GM23338 (cell line): ENCODE results near the gene IBA57. TPM values are rescaled to one million over a fixed set of nuclear protein-coding genes. Genes with fewer than 3 reads are reported as not detected.
"Not testable (repeated sequence)": the region's sequence is repeated elsewhere in the genome, so short reads cannot be mapped to it uniquely, and the experiment has no call there.

Source experiments
- ATAC-seq: fragments of 200-7000 bp; cut with Tn5 transposase; 3 replicates; pipeline ENCODE4 v1.9.1; 2020
- DNase-seq: peaks from one replicate; pipeline ENCODE4 v3.0.0-alpha.2; 2015; ENCODE audit warnings: low spot score
- H2AFZ ChIP-seq: fragments of 200-600 bp; sonication (generic); 2 replicates; pipeline ENCODE4 v1.8.0; 2016; ENCODE audit warnings: antibody characterized with exemption, mild to moderate bottlenecking, moderate library complexity
- H3F3A ChIP-seq: fragments of 200-600 bp; sonication (generic); replicated peaks from 2 replicates; pipeline ENCODE4 v1.8.0; 2017; ENCODE audit warnings: antibody characterized with exemption, mixed run types, low read depth
- H3K27ac ChIP-seq: fragments of 200-600 bp; sonication (generic); 2 replicates; pipeline ENCODE4 v1.6.1; 2016; ENCODE audit warnings: low read depth
- H3K27me3 ChIP-seq: fragments of 200-600 bp; sonication (generic); 2 replicates; pipeline ENCODE4 v1.8.0; 2016; ENCODE audit warnings: mild to moderate bottlenecking, mixed run types, moderate library complexity; ENCODE audit not compliant: insufficient read depth
- H3K36me3 ChIP-seq: fragments of 200-600 bp; sonication (generic); 2 replicates; pipeline ENCODE4 v1.8.0; 2016; ENCODE audit warnings: mild to moderate bottlenecking; ENCODE audit not compliant: insufficient read depth
- H3K4me1 ChIP-seq: fragments of 200-600 bp; sonication (generic); 2 replicates; pipeline ENCODE4 v1.8.0; 2016; ENCODE audit warnings: mild to moderate bottlenecking, moderate library complexity; ENCODE audit not compliant: insufficient read depth
- H3K4me2 ChIP-seq: fragments of 200-600 bp; sonication (generic); 2 replicates; pipeline ENCODE4 v1.7.1; 2017; ENCODE audit warnings: mixed run types
- H3K4me3 ChIP-seq: fragments of 200-600 bp; sonication (generic); 2 replicates; pipeline ENCODE4 v1.6.1; 2016; ENCODE audit warnings: mixed run types
- H3K79me2 ChIP-seq: fragments of 200-600 bp; sonication (generic); replicated peaks from 2 replicates; pipeline ENCODE4 v1.8.0; 2017; ENCODE audit warnings: mild to moderate bottlenecking; ENCODE audit not compliant: insufficient read depth
- H3K9me2 ChIP-seq: fragments of 200-600 bp; sonication (generic); 2 replicates; pipeline ENCODE4 v1.8.0; 2017; ENCODE audit not compliant: insufficient read depth
- H4K20me1 ChIP-seq: fragments of 200-600 bp; sonication (generic); replicated peaks from 2 replicates; pipeline ENCODE4 v1.8.0; 2017; ENCODE audit warnings: mild to moderate bottlenecking; ENCODE audit not compliant: insufficient read depth
- H3K27ac Mint-ChIP-seq: 2 replicates; pipeline ENCODE4 v1.8.0; 2020; ENCODE audit warnings: inconsistent platforms, mild to moderate bottlenecking, moderate library complexity, mixed read lengths
- H3K27me3 Mint-ChIP-seq: 3 replicates; pipeline ENCODE4 v1.8.0; 2022; ENCODE audit warnings: low read depth, mild to moderate bottlenecking, moderate library complexity, mixed read lengths, inconsistent platforms; ENCODE audit not compliant: insufficient read depth, poor library complexity
- H3K36me3 Mint-ChIP-seq: 3 replicates; pipeline ENCODE4 v1.8.0; 2021; ENCODE audit warnings: low read depth, mild to moderate bottlenecking, inconsistent platforms, moderate library complexity, mixed read lengths
- H3K4me1 Mint-ChIP-seq: 3 replicates; pipeline ENCODE4 v1.8.0; 2020; ENCODE audit warnings: mild to moderate bottlenecking, inconsistent platforms, mixed read lengths
- H3K4me3 Mint-ChIP-seq: 3 replicates; pipeline ENCODE4 v1.8.0; 2021; ENCODE audit warnings: moderate library complexity, mild to moderate bottlenecking, inconsistent platforms, mixed read lengths
- H3K9me3 Mint-ChIP-seq: 3 replicates; pipeline ENCODE4 v1.8.0; 2020; ENCODE audit warnings: moderate library complexity, mild to moderate bottlenecking, inconsistent platforms, mixed read lengths
- CREB1 ChIP-seq: fragments of 250-450 bp; sonication (Bioruptor Pico); IDR thresholded peaks from 2 replicates; pipeline ENCODE4 v1.5.0; 2020; ENCODE audit warnings: low read depth, mild to moderate bottlenecking, moderate library complexity
- CTCF ChIP-seq, 2 experiments: fragments of 200-600 bp in 1 of 2; sonication (generic) in 1 of 2; conservative IDR thresholded peaks; 2 replicates each; pipeline versions ENCODE4 v1.5.1 to v1.6.1; 2016 to 2017; ENCODE audit warnings: antibody characterized with exemption in 2 of 2, low read depth in 2 of 2, mild to moderate bottlenecking in 2 of 2, moderate library complexity in 1 of 2
- ETS1 ChIP-seq: IDR thresholded peaks from 2 replicates; pipeline ENCODE4 v1.6.1; 2016; ENCODE audit warnings: antibody characterized with exemption
- EZH2 ChIP-seq: fragments of 200-600 bp; sonication (generic); IDR thresholded peaks from one replicate; pipeline ENCODE4 v1.8.0; 2017; ENCODE audit warnings: antibody characterized with exemption, mild to moderate bottlenecking, low read depth; ENCODE audit not compliant: unreplicated experiment
- EZH2phosphoT487 ChIP-seq: fragments of 200-600 bp; sonication (generic); IDR thresholded peaks from one replicate; pipeline ENCODE4 v1.8.1; 2018; ENCODE audit warnings: antibody characterized with exemption; ENCODE audit not compliant: unreplicated experiment
- JUNB ChIP-seq: IDR thresholded peaks from one replicate; pipeline ENCODE4 v1.6.1; 2016; ENCODE audit warnings: antibody characterized with exemption; ENCODE audit not compliant: unreplicated experiment
- NANOG ChIP-seq: IDR thresholded peaks from 2 replicates; pipeline ENCODE4 v1.6.1; 2016; ENCODE audit warnings: antibody characterized with exemption, borderline replicate concordance
- POLR2AphosphoS5 ChIP-seq: IDR thresholded peaks from 2 replicates; pipeline ENCODE4 v1.6.1; 2016; ENCODE audit warnings: antibody characterized with exemption, low read depth
- REST ChIP-seq: IDR thresholded peaks from one replicate; pipeline ENCODE4 v1.6.1; 2018; ENCODE audit warnings: antibody characterized with exemption; ENCODE audit not compliant: unreplicated experiment
- STAT1 ChIP-seq: IDR thresholded peaks from one replicate; pipeline ENCODE4 v1.6.1; 2016; ENCODE audit warnings: antibody characterized with exemption; ENCODE audit not compliant: unreplicated experiment
- ZNF331 ChIP-seq: fragments of 250-450 bp; sonication (Bioruptor Pico); IDR thresholded peaks from 2 replicates; pipeline ENCODE4 v1.5.0; 2020; ENCODE audit warnings: low read depth, mild to moderate bottlenecking, moderate library complexity
- polyA plus RNA-seq: library from polyadenylated mRNA; unstranded; fragments of >200 nt; fragmentation: Nextera tagmentation; extraction: Ambion mirVana; gene quantifications from 2 replicates; pipeline ENCODE4 v1.2.1, GENCODE V29; 2016
- total RNA-seq: library from RNA; depleted of rRNA; stranded (reverse); fragments of >200 nt; shearing (Covaris generic); gene quantifications from 2 replicates; pipeline ENCODE4 v1.2.3, GENCODE V29; 2014

IBA57 gene
- total and polyA plus RNA-seq, 2 experiments from 2014 or later = 1.1 to 10.3 TPM

GRCh38 chr1:228219962-228220780 lies 54.6 kb downstream of the IBA57 start (continued):
- no peak for TF ChIP-seq REST
- TF ChIP-seq JUNB = no peak
- TF ChIP-seq ETS1 = no peak
- no peak for TF ChIP-seq CTCF (conservative IDR thresholded peaks at IDR 0.05; ENCODE audit: low read depth in 2 of 2)
- TF ChIP-seq NANOG = no peak
- TF ChIP-seq POLR2AphosphoS5 = no peak
- TF ChIP-seq STAT1 = no peak
- TF ChIP-seq EZH2phosphoT487 = no peak
- no peak for TF ChIP-seq ZNF331
- TF ChIP-seq EZH2 = no peak
- no peak for TF ChIP-seq CREB1 (CRISPR knock-in tag)

- not testable (repeated sequence) for H3K27me3 Mint-ChIP-seq, H3K27ac ChIP-seq, H3K27me3 ChIP-seq, ATAC-seq, DNase-seq, H3K9me2 ChIP-seq, H2AFZ ChIP-seq, H3K4me2 ChIP-seq, H3K4me3 Mint-ChIP-seq, H3K4me1 Mint-ChIP-seq, H3K27ac Mint-ChIP-seq, H3F3A ChIP-seq, H3K4me1 ChIP-seq, H3K79me2 ChIP-seq, H3K9me3 Mint-ChIP-seq, H3K4me3 ChIP-seq, H4K20me1 ChIP-seq
- H3K36me3 ChIP-seq = peaks cover 24% of the 10 kb centered on the region
- peaks cover 77% of the 10 kb centered on the region for H3K36me3 Mint-ChIP-seq
Measured at GRCh38 chr1:228221097-228221496, 55.5 kb downstream of the IBA57 start.
